Hepatic stellate cell (primary cell): ENCODE measurements around the gene PIK3R5.

ENCODE experiments used
- DNase-seq: peaks from one replicate; pipeline ENCODE4 v3.0.0; 2011; ENCODE audit warnings: low spot score

Gene PIK3R5

DNA sequence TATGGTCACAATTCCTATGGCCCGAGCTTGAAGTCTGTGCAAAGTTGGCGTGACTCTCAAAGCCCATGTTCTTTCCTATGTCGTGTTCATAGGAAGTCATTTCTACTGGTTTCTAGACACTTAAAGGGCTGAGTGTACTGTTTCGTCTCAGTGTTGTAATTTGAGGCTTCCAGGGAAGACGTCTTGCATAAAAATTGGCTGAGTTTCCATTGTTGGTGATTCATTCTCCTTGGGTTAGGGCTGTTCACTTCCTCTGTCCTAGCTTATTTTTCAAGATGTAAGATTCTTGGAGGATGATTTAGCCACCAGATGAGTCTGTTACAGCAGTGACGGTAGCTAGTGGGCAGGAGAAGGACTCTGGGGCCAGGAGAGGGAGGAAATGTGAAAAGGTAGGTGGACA, 43.1 kb downstream of the PIK3R5 start:
- DNase-seq: no peak

DNA sequence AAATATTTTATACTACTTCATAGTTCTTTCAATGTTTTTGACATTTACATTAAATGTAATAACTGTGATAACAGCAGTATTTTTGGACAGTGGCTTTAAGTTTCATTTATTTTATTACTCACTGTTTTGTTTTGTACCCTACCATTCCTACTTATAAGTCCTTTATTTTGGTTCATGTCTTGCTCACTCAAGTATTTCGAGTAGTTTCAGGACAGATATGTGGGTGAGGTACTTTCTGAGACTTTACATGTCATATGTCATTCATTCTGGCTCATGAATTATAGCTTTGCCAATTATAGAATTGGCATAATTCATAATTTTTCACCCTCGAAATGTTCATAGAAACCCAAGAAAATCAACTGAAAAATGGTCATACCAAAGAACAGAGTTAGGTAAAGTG, 44.4 kb downstream of the PIK3R5 start:
- DNase-seq: no peak

DNA sequence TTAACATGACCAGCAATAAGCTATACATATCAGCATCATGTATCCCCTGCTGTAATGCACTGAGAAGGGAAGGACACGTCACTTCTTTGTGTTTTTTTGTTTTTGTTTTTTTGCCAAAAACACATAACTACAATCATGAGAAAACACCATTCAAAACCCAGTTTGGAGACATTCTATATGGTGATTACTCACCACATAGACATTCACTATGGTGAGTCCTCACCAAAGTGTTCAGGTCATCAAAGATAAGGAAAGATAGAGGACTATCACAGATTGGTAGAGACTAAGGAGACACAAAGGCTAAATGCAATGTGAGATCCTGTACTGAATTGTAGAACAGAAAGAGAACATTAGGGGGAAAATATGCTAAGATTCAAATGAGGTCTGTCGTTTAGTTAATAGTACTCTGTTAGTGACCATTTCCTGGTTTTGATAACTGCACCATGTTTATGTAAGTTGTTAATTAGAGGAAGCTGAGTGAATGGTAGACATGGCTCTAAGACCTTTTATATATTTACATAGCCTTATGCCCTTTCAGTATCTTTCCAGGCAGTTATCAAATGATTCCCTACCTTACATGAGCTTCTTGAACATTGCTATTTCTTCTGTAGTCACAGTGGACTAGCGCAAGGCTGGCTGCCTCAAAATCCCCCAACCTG, 46.6 kb downstream of the PIK3R5 start:
- DNase-seq: no peak

DNA sequence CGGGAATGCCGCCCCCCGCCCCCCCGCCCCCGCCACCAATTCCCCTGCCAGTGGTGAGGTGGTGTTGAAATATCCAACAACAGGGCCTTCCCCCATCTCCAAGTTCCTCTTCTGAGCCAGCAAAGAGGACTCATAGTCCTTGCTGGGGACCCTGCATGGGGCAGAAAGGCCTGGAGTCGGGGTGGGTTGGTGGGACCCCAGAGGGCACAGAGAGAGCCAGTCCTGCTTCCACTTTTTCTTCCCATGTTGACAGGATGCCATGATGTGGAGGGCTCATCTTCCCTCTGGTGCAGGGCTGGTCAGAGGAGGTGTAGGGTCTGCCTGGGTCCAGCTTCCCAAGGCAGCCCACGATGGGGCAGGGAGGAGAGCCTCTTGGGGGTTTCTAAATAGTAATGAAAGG, 49.0 kb downstream of the PIK3R5 start:
- DNase-seq: no peak

DNA sequence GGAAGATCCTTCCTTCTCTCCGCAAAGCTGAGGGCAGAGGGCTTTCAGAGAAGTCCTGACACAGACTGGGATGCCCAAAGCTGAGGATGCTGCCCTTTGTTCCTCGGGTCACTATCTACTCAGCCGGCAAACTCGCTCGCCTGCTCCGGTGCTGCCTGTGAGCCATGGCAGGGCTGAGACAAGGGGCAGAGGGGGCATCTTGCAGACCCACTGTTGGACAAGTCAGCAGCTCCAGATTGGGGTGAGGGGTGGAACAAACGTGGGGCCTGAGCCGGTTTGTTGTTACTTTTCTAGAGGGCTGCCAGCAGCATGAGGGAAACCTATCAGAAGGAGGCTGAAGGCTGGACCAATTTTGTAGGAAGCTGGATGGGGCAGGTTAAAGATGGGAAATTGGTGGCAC, 51.0 kb downstream of the PIK3R5 start:
- DNase-seq: no peak

DNA sequence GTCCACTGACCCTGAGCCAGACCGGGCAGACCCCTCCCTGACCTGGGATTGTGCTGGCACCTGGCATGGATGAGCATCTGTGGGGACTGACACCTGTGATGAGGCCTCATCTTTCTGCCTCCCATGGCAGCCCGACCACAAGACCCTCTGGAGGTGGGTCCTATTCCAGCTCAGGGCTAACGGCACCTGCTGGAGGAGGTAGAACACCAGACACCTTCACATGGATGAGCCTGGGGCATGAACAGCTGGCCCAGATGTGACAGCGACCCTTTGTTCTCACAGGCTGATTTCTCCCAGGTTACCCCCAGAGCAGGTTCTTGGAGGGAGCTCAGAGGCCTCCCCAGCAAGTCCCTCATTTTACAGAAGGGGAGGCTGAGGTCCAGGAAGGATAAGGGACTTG, 51.6 kb downstream of the PIK3R5 start:
- no peak for DNase-seq

DNA sequence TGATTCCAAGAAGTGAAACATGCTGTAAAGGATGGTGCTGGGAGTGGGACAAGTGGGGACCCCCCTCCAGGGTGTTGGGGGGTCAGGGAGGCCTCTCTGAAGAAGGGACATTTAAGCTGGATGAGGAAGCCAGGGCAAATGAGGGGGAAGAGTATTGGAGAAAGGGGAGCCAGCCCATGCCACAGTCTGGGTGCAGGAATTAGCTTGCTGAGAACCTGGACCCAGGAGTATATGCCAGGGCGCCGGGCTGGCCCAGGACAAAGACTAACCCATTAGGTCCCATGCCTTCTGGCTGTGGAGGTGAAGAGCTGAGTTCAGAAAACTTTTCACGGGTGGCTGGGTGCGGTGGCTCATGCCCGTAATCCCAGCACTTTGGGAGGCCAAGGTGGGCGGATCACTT, 52.4 kb downstream of the PIK3R5 start:
- no peak for DNase-seq

DNA sequence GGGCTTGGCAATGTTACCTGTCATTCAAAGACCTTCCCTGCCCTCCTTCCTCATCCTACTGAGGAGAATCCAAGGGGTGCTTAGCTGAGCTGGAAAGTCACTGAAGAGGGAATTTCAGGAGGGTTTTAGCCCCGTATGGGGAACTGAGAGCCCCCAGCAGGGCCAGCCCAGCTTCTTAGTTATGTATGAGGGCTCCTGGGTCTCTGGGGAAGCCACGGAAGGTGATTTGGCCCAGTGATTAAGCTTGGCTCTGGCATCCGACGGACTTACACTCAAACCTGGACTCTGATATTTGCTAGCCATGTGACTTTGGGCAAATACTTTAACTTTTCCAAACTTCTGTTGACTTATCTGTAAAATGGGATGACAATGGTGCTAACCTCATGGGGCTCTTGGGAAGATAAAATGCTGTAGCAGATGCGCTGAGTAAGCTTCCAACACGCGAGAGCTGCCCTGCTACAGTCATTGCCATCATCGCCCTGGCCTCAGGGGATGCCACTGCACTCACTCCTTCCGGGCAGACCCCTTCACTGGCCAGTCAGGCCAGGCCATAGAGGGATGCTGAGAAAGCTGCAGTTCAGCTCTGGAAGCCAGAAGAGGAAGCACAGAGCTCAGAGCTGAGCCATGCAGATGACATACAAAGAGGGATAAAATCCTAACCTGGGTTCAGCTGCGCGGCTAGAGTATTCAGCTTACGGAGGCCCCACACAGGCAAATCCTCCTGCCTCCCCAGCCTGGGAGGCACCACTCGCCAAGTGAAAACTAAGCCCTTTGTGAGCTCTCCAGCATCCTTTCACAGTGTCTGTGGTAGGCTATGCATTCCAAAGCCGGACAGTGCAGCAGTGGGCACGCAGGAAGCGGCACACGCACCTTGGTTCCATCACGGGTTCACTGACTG, 53.2 kb downstream of the PIK3R5 start:
- DNase-seq: no peak

DNA sequence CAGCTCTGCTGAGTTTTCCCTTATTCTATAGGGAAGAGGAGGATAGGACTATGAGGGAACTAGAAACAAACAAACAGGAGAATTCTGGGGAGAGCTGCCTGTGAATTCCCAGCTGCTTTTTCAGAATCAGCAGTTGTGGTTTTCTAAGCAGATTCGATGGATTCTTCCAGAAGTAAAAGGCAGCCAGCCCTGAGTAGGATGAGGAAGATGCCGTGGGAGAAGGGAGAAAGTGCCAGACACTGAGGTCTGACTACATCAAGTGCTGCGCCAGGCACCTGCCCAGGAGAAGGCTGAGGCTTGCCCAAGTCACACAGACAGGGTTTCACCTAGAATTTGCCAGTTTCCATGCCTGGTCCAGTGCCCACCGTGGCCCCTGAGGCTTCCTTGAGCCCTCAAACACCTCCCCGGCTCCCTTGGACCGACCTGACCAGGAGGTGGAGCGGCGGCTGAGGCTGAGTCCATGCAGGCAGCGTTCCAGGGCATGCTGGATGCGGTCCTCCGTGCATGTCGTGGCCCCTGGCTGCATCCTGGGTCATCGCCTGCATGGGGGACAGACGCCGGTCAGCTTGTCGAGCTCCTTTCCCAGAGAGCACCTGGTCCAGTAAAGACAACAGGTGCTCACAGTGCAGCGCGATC, 54.4 kb downstream of the PIK3R5 start:
- DNase-seq: no peak

DNA sequence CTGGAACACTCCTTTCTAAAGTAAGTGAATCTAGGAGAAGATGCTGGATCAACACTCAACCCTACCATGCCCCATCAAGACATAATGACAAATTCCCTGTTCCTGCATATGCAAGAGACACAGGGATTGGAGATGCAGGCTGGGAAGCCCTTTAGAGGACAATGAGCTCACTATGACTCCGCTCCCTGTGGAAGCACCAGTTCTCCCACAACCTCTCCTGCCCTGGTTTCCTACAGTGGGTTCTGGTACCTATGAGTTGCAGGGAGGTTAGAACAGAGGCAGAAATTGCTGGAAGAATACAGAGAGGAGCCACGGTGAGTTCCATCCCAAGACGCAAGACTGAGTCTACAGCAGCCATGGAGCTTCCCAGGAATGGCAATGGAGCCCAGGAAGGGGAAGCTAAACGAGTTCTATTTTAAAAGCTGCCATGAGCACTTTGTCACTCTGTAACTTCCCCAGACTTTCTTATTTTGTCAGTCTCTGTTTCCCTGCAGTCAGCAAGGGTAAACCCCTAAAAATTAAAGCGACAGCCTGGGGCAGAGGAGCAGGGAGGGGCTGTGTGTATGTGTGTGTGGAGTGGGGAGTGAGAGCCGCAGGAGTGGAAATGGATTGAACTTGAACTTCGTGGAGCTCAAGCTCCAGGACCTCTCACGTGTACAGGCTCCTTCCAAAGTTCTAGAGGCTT, 55.8 kb downstream of the PIK3R5 start:
- no peak for DNase-seq

DNA sequence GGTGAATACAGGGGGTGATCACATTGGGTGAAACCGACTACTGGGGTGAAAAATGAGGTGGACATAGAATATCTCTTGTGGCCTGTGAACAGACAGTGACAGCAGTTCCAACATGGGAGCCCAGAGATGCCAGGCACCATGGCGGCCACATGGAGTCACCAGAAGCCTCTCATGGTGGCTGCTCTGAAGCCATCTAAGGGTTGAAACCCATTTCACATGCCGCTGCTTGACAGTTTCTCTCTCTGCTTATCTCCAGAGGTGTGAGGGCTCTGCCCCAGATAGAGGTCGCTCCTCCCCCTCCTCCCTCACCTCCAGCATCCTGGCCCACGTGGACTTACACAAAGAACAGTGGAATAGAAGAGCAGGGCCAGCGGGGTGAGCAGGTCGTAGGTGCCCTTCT, 60.2 kb downstream of the PIK3R5 start:
- no peak for DNase-seq

DNA sequence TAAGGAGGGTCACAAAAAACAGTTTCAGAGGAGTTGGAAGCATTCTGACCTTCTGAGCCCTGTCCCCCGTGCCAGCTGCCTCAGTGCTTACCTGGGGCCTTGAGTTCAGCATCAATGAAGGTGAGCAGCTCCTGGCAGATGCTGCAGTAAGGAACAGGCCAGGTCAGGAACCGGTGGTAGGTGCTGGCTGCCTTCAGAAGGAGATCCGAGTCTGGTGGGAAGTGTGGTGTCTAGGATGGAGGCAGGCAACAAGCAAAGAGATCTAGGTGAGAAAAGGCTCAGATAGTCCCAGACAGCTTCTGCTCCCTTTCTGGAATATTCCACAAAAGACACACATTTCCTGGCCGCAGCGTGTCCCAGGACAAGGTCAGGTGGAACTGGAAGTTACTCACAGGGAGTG, 60.8 kb downstream of the PIK3R5 start:
- no peak for DNase-seq

DNA sequence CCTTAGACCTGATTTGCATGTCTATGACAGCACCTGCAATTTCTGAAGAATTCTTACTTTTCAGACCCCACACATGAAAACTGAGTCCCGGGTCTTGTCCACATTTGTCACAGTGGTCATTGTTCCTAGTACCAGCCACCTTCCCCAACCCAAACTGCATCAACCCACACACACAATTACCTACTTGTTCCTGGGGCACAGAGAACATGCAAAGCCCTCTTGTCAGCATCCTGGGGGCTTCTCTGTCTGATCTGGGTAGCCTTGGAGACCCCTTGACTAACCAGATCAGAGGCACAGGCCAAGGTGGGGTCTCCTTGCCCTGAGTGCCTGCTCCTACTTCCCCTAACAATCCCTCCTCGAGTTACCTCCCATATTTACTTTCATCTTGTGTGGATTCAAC, 61.3 kb downstream of the PIK3R5 start:
- no peak for DNase-seq

DNA sequence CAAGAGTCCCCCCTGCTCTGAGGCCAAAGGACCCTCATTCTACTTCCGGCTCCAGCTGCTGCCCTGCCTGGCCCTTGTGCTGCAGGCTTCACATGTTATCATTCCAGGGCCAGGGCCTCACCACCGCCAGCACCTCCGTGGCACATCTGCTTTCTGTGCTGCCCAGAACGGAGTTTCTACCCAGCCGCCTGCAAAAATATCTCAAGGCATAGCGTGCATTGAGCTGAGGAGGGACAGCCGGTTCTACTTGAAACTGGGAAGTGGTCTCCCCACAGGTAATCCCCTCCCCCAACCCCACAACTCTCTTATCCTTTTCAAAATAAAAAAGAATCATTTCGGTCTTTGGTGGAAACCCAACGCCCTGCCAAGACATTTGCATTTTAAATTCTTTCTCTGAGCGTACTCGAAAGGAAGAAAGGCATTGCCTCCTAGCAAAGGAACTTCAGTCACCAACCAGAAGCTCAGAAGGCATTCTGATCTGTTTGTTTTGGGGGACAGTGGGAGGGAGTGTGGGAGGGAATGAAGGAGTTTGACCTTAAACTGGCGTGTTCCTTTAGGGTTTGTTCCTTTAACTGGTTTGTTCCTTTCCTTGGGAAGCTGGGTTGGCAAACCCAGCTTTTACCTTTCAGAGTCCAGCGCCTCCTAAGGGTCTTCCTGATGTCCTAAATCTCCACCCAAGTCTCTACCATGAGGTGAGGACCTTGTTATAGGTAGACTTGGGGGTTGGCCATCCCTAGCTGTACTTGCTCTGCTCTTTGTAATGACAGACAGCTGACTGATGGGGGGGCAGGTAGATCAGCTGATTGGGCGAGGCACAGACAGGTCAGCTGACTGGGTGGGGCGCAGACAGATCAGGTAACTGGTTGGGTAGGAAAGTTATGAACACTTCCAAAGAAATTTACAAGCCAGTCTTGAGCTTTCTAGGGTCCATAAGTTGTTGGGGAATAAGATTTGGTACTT, 64.6 kb downstream of the PIK3R5 start:
- DNase-seq: no peak

DNA sequence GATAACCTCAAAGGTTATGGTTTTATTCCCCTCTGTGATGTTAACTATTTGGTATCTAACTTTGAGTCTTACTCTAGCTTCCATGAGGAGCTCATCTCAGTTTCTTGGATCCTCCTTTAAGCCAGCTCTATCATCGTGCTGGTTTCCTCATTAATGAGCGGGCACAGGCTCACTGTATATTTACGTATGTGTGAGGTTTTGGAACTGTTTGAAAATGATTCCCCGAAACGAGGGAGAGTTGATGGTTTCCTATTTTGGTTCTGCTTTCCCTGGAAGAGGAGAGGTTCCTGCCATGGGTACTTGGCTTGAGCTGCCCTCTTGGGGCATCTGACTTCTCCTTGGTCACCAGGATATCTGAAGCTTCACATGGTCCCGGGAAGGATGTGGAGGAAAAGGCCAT, 65.3 kb downstream of the PIK3R5 start:
- DNase-seq: no peak

DNA sequence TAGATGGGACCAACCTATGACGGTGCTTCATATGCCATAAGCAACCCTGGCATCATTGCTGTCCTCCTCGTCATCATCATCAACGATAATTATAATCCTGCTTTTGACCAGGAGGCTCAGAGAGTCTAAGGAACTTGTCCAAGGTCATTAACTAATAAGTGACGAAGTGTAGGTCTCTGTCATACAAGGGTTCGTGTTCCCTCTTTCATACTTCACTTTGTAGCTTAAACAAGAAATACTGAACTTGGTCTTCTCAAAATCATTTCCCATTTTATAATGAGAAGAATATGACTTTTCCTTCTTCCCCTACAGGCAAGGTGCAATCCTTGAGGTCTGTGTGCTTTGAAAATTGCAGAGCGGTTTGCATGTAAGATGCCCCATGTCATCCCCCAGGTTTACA, 66.9 kb downstream of the PIK3R5 start:
- DNase-seq: no peak

DNA sequence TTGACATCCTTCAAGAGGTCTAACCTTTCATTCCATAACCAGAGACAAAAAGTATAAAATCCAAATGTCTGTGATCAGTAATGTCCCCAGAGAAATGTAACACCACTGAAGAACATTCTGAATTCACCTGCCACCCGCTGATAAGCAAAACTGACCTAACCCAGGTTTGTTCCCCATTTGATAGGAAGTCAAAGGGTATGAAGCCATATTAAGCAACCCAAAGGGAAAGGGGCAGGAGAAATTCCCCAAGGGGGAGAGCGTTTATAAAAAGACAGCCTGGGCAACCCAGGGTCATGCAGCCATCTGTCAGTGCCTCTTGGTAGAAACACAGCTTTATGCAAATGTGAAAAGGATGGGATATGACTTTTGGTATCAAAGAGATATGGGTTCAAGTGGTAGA, 67.4 kb downstream of the PIK3R5 start:
- no peak for DNase-seq

DNA sequence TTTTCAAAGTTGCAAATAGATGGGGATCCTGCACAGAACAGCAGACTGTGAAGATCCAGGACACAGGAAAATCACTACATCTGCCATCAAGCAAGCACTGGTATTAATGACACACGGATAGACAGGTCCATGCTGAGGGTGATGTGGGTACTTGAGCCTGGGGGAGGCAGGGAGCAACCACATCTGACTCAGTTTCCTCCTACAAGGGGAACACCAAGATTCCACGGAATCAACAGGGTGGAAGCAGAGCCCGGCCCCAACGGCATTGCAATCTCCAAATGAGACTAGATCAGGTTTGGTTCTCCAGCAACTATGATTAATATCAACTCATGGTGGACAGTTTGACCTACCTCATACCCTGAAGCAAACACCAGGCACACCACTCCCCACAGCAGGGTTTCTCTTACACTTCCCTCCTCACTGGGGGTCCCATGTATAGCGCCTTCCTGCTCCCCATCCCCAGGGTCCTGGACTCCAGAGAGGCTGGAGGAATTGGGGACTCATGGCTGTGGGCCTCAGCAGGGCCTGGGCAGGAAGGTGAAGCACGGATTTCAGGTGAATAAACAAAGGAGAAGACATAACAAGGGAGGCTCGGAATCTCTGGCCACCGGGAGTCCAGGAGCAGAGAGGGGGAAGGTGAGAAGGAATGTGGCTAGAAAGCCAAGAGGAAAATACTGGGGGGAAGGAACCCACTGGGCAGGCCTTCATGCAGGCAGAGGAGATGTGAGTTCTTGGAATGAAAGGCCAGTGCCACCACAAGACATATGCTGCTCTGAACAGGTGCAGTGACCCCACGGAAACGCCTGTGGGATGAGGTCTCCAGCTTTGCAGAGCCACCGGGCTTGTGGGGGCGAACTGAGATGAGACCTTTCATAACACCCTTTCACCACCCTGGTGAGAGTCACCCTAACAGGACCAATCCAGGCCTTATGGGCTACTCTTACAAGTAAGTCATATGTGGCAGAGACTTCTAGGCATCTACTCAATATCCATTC, 68.6 kb downstream of the PIK3R5 start:
- no peak for DNase-seq

DNA sequence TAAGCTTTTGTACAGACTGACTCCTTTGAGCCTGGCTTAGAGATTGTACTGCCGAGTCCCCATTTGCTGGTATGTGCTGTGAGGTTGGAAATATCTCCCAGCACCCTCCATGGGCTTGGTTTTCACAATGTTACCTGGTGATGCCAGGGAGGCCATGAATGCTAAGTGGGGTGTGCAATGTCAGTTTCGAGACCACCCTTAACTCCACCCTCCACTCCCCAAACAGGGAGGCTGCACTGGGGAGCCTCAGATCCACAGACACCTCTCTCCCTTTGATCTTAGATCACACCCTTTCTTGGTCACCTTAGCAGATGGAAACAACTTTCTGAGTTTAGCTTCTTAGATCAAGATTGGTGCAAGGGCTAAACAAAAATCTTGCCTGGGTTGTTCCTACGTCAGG, 69.4 kb downstream of the PIK3R5 start:
- DNase-seq: no peak
